ENCODE results near the gene TTL. TPM values are rescaled to one million over a fixed set of nuclear protein-coding genes. Genes with fewer than 3 reads are reported as not detected.

Gene TTL
- total and polyA plus RNA-seq, 12 donors = 6.3 to 24.5 (median 17.3) TPM

DNA sequence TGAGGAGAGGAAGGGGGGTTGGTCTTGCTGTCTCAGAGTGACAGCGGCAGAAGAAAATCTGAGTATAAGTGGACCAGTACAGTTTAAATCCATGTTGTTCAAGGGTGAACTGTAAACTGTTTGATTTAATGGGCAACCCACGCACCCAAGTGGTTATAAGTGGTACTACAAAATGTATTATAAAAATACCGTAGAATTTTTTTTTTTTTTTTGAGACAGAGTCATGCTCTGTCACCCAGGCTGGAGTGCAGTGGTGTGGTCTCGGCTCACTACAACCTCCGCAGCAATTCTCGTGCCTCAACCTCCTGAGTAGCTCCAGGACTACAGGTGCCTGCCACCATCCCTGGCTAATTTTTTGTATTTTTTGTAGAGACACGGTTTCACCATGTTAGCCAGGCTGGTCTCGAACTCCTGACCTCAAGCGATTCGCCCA is 100.4 kb downstream of the TTL start:
- no peaks in the 10 kb centered on the region for H3K27me3 ChIP-seq
- intact Hi-C loops (cut with DNase I) = no loop called here

GRCh38 chr2:112583497-112584133 is 101.7 kb downstream of the TTL start:
- intact Hi-C loops (cut with DNase I) = no loop called here
- H3K9me3 ChIP-seq (replicated peaks in 1 of 3) = no peaks in the 10 kb centered on the region
- peaks cover 0 to 12% of the 10 kb centered on the region in 2 donors for H3K36me3 ChIP-seq (replicated peaks in 1 of 2)
- peak in 2 of 7 donors; percentile 8 to 53 for DNase-seq
- peak overlapping the region; percentile 57 to 97 (median 96) for H3K27ac ChIP-seq
- H3K27me3 ChIP-seq = no peaks in the 10 kb centered on the region
- peak overlapping the region; percentile 10 to 77 (median 56) for H3K4me3 ChIP-seq
- H3K4me1 ChIP-seq (replicated peaks in 1 of 2) = peaks cover 6 to 24% of the 10 kb centered on the region in 2 donors
- WGBS, 4 donors = 34 to 45% (median 37%) methylated on average over 14 to 19 of the region's 19 CpGs
- TF ChIP-seq CTCF (IDR thresholded peaks at IDR 0.05) (no peak), POLR2A (IDR thresholded peaks at IDR 0.05) (no peak)

More for the DNA sequence above, 100.4 kb downstream of the TTL start:
- H3K4me3 ChIP-seq = no peak overlapping the region
- peaks cover 0 to 9% of the 10 kb centered on the region in 2 donors for H3K36me3 ChIP-seq (replicated peaks in 1 of 2)
- peaks cover 6 to 24% of the 10 kb centered on the region in 2 donors for H3K4me1 ChIP-seq (replicated peaks in 1 of 2)
- 33 to 35% (median 35%) methylated on average over 10 of the region's 10 CpGs for WGBS, 4 donors
- no peaks in the 10 kb centered on the region for H3K9me3 ChIP-seq (replicated peaks in 1 of 3)
- TF ChIP-seq POLR2A (IDR thresholded peaks at IDR 0.05) (no peak), CTCF (IDR thresholded peaks at IDR 0.05) (peak; percentile 63 to 72 (median 68))
- peak; percentile 28 to 64 (median 44) for DNase-seq
- no peak overlapping the region for H3K27ac ChIP-seq

DNA sequence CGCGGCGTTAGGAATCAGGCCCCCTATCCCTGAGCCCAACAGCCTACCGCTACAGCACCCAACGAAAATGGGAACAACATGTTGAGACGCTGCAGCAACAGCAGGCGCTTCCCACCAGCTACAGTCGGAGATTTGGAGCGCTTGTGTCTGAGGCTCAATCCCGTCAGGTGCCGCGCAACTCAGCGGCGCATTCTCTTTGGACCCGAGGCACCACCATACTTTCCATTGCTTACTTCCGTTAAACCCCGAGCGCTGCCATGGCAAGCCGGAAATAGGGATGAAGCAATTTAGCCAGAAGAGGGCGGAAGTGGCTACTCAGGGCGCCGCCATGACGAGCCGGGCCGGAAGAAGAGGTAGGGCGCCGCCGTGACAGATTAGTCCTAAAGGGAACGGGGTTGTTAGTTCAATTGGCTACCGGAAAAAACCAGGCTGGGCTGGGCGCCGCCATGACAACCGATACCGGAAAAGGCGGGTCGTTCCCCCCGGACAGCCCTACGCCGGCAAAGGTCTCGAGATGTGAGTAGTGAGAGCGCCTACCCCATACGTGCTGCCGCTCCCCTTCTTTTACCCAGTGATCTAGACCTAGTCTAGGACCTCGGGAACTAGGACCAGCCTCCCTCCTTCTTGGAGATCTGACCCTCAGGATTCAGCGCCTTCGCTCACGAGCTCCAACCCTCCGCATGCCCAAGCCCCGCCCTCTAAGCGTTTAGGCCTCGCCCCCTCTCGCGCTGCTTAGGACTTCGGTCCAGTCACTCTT is 102.4 kb downstream of the TTL start, which contains the start of gene CHCHD5:
CHCHD5 (plus strand) TSS at position 476 of the 757 bp plus-strand sequence; CDS start at position 515, 39 bp downstream.
- TF ChIP-seq CTCF (IDR thresholded peaks at IDR 0.05) (peak in 4 of 6 experiments; percentile 27 to 36 (median 29)), POLR2A (IDR thresholded peaks at IDR 0.05) (peak; percentile 58 to 79)
- 0 to 1% (median 0%) methylated on average over 24 to 54 of the region's 54 CpGs for WGBS, 4 donors
- intact Hi-C loops (cut with DNase I) = no loop called here
- no peaks in the 10 kb centered on the region for H3K27me3 ChIP-seq
- H3K9me3 ChIP-seq (replicated peaks in 1 of 3) = no peaks in the 10 kb centered on the region
- peak; percentile 92 to 99 (median 98) for DNase-seq
- H3K4me3 ChIP-seq = peak within 1 kb of the TSS; percentile 10 to 83 (median 71)
- H3K36me3 ChIP-seq (replicated peaks in 1 of 2) = peaks cover 0 to 12% of the 10 kb centered on the region in 2 donors
- H3K4me1 ChIP-seq (replicated peaks in 1 of 2) = peaks cover 6 to 24% of the 10 kb centered on the region in 2 donors
- H3K27ac ChIP-seq = peak within 1 kb of the TSS; percentile 57 to 97 (median 96)

- TF ChIP-seq CTCF (IDR thresholded peaks at IDR 0.05) (no peak), POLR2A (IDR thresholded peaks at IDR 0.05) (no peak)
- Histone ChIP-seq H3K27ac (peak overlapping the region; percentile 57 to 97 (median 96)), H3K27me3 (no peaks in the 10 kb centered on the region), H3K9me3 (replicated peaks in 1 of 3) (no peaks in the 10 kb centered on the region), H3K4me1 (replicated peaks in 1 of 2) (peaks cover 6 to 24% of the 10 kb centered on the region in 2 donors), H3K4me3 (peak overlapping the region; percentile 4 to 83 (median 71)), H3K36me3 (replicated peaks in 1 of 2) (peaks cover 0 to 12% of the 10 kb centered on the region in 2 donors)
- intact Hi-C loops (cut with DNase I) = no loop called here
- no peak for DNase-seq
- 53 to 60% (median 60%) methylated on average over 3 of the region's 3 CpGs for WGBS, 4 donors
Observed at GRCh38 chr2:112584891-112585250, 102.9 kb downstream of the TTL start.

All from adrenal gland (tissue), 12 donors.